ENCODE measurements around the gene TRIM66. TPM values are rescaled to one million over a fixed set of nuclear protein-coding genes. Genes with fewer than 3 reads are reported as not detected.

The TRIM66 gene
- total and polyA plus RNA-seq, 2 donors (not counting 1 experiment from before 2014, with no cell fraction given), result 3.9 to 13.7 TPM

- no peak overlapping the region for H3K4me3 ChIP-seq (replicated peaks in 1 of 4; ENCODE audit: control extremely low read depth in 1 of 4, insufficient read depth in 1 of 4, low read depth in 3 of 4, low read length in 4 of 4)
- H3K36me3 ChIP-seq (ENCODE audit: control insufficient read depth, insufficient read depth, low read length), result peaks cover 7% of the 10 kb centered on the region
- TF ChIP-seq CTCF (conservative IDR thresholded peaks at IDR 0.05 in 1 of 2, IDR thresholded peaks at IDR 0.05 in 1 of 2; ENCODE audit: low read depth in 1 of 2, low read length in 2 of 2), result no peak
- no peaks in the 10 kb centered on the region for H3K9me3 ChIP-seq (ENCODE audit: control insufficient read depth, insufficient read depth, low read depth, low read length)
- no peak for DNase-seq (ENCODE audit: low read depth in 2 of 2)
- H3K79me2 ChIP-seq (ENCODE audit: control insufficient read depth, insufficient read depth, low read length), result no peaks in the 10 kb centered on the region
- no peak overlapping the region for H3K4me2 ChIP-seq (ENCODE audit: extremely low read depth, insufficient read depth, low read length)
- H4K20me1 ChIP-seq (ENCODE audit: control insufficient read depth, extremely low read depth, insufficient read depth, low read length), result no peaks in the 10 kb centered on the region
- no peak overlapping the region for H2AFZ ChIP-seq (ENCODE audit: low read length)
- H3K27me3 ChIP-seq (ENCODE audit: control insufficient read depth, insufficient read depth, low read length), result no peaks in the 10 kb centered on the region
- H3K9ac ChIP-seq (ENCODE audit: insufficient read depth, low read length), result no peak overlapping the region
- H3K4me1 ChIP-seq (ENCODE audit: control insufficient read depth, extremely low read depth, insufficient read depth, low read length), result peaks cover 34% of the 10 kb centered on the region
- no peak overlapping the region for H3K27ac ChIP-seq (ENCODE audit: insufficient read depth, low read length)
Observed at GRCh38 chr11:8730697-8731020, 48.2 kb upstream of the TRIM66 start.

GRCh38 chr11:8729837-8730696 is 47.6 kb upstream of the TRIM66 start:
- Histone ChIP-seq H4K20me1 (ENCODE audit: control insufficient read depth, extremely low read depth, insufficient read depth, low read length) (no peaks in the 10 kb centered on the region), H3K79me2 (ENCODE audit: control insufficient read depth, insufficient read depth, low read length) (no peaks in the 10 kb centered on the region), H2AFZ (ENCODE audit: low read length) (no peak overlapping the region), H3K27ac (ENCODE audit: insufficient read depth, low read length) (no peak overlapping the region), H3K9me3 (ENCODE audit: control insufficient read depth, insufficient read depth, low read depth, low read length) (no peaks in the 10 kb centered on the region), H3K27me3 (ENCODE audit: control insufficient read depth, insufficient read depth, low read length) (no peaks in the 10 kb centered on the region), H3K4me2 (ENCODE audit: extremely low read depth, insufficient read depth, low read length) (no peak overlapping the region), H3K36me3 (ENCODE audit: control insufficient read depth, insufficient read depth, low read length) (peaks cover 7% of the 10 kb centered on the region), H3K9ac (ENCODE audit: insufficient read depth, low read length) (no peak overlapping the region), H3K4me3 (replicated peaks in 1 of 4; ENCODE audit: control extremely low read depth in 1 of 4, insufficient read depth in 1 of 4, low read depth in 3 of 4, low read length in 4 of 4) (no peak overlapping the region), H3K4me1 (ENCODE audit: control insufficient read depth, extremely low read depth, insufficient read depth, low read length) (peaks cover 34% of the 10 kb centered on the region)
- no peak for TF ChIP-seq CTCF (conservative IDR thresholded peaks at IDR 0.05 in 1 of 2, IDR thresholded peaks at IDR 0.05 in 1 of 2; ENCODE audit: low read depth in 1 of 2, low read length in 2 of 2)
- no peak for TF ChIP-seq EZH2 (IDR thresholded peaks at IDR 0.05; ENCODE audit: low read length, missing control alignments)
- DNase-seq (ENCODE audit: low read depth in 2 of 2), result no peak

GRCh38 chr11:8729067-8729466 is 46.6 kb upstream of the TRIM66 start:
- no peak overlapping the region for H2AFZ ChIP-seq (ENCODE audit: low read length)
- H3K9me3 ChIP-seq (ENCODE audit: control insufficient read depth, insufficient read depth, low read depth, low read length), result no peaks in the 10 kb centered on the region
- H3K27ac ChIP-seq (ENCODE audit: insufficient read depth, low read length), result no peak overlapping the region
- no peaks in the 10 kb centered on the region for H3K27me3 ChIP-seq (ENCODE audit: control insufficient read depth, insufficient read depth, low read length)
- no peak for DNase-seq (ENCODE audit: low read depth in 2 of 2)
- H3K4me3 ChIP-seq (replicated peaks in 1 of 4; ENCODE audit: control extremely low read depth in 1 of 4, insufficient read depth in 1 of 4, low read depth in 3 of 4, low read length in 4 of 4), result no peak overlapping the region
- H3K4me1 ChIP-seq (ENCODE audit: control insufficient read depth, extremely low read depth, insufficient read depth, low read length), result peaks cover 34% of the 10 kb centered on the region
- no peaks in the 10 kb centered on the region for H4K20me1 ChIP-seq (ENCODE audit: control insufficient read depth, extremely low read depth, insufficient read depth, low read length)
- TF ChIP-seq CTCF (conservative IDR thresholded peaks at IDR 0.05 in 1 of 2, IDR thresholded peaks at IDR 0.05 in 1 of 2; ENCODE audit: low read depth in 1 of 2, low read length in 2 of 2) (no peak), EZH2 (IDR thresholded peaks at IDR 0.05; ENCODE audit: low read length, missing control alignments) (no peak)
- peaks cover 7% of the 10 kb centered on the region for H3K36me3 ChIP-seq (ENCODE audit: control insufficient read depth, insufficient read depth, low read length)
- H3K9ac ChIP-seq (ENCODE audit: insufficient read depth, low read length), result no peak overlapping the region
- no peaks in the 10 kb centered on the region for H3K79me2 ChIP-seq (ENCODE audit: control insufficient read depth, insufficient read depth, low read length)
- H3K4me2 ChIP-seq (ENCODE audit: extremely low read depth, insufficient read depth, low read length), result no peak overlapping the region

All from fibroblast of lung (primary cell).